Neural crest cell (in vitro differentiated cells): ENCODE measurements around the gene ARRDC1. TPM values are rescaled to one million over a fixed set of nuclear protein-coding genes. Genes with fewer than 3 reads are reported as not detected.

Experiments used
- DNase-seq: peaks from one replicate; pipeline ENCODE4 v3.0.0; 2021; ENCODE audit warnings: low read depth, mixed read lengths, low spot score
- H3K27ac Mint-ChIP-seq: one replicate; pipeline ENCODE4 v1.8.0; 2021; ENCODE audit warnings: mild to moderate bottlenecking, mixed read lengths; ENCODE audit not compliant: unreplicated experiment
- H3K27me3 Mint-ChIP-seq: 2 replicates; pipeline ENCODE4 v1.8.0; 2021; ENCODE audit warnings: low read depth, mild to moderate bottlenecking, mixed read lengths
- H3K36me3 Mint-ChIP-seq: 2 replicates; pipeline ENCODE4 v1.8.0; 2021; ENCODE audit warnings: low read depth, mild to moderate bottlenecking, mixed read lengths
- H3K4me1 Mint-ChIP-seq: 2 replicates; pipeline ENCODE4 v1.8.0; 2021; ENCODE audit warnings: mixed read lengths
- H3K4me3 Mint-ChIP-seq: one replicate; pipeline ENCODE4 v1.8.0; 2021; ENCODE audit warnings: mild to moderate bottlenecking, mixed read lengths
- H3K9me3 Mint-ChIP-seq: 2 replicates; pipeline ENCODE4 v1.8.0; 2021; ENCODE audit warnings: mixed read lengths
- CTCF ChIP-seq: fragments of 200-600 bp; sonication (generic); conservative IDR thresholded peaks from 2 replicates; pipeline ENCODE4 v1.5.0; 2021; ENCODE audit warnings: antibody characterized with exemption, mild to moderate bottlenecking
- total RNA-seq: library from RNA; stranded (reverse); gene quantifications from 2 replicates; pipeline ENCODE4 v1.2.1, GENCODE V29; 2021

ARRDC1 gene
- total RNA-seq, 1 donor from 2014 or later = 18.1 TPM

- Mint-ChIP-seq H3K27ac (no peak overlapping the region), H3K36me3 (peaks cover 11% of the 10 kb centered on the region), H3K9me3 (no peaks in the 10 kb centered on the region), H3K27me3 (no peaks in the 10 kb centered on the region), H3K4me3 (no peak overlapping the region), H3K4me1 (peaks cover 11% of the 10 kb centered on the region)
- DNase-seq = no peak
- TF ChIP-seq CTCF = no peak
Measured at GRCh38 chr9:137643921-137644320, 38.4 kb downstream of the ARRDC1 start.

GRCh38 chr9:137645211-137645610 lies 39.7 kb downstream of the ARRDC1 start:
- TF ChIP-seq CTCF = no peak
- Mint-ChIP-seq H3K27ac (peak overlapping the region; percentile 12), H3K27me3 (no peaks in the 10 kb centered on the region), H3K9me3 (no peaks in the 10 kb centered on the region), H3K36me3 (peaks cover 12% of the 10 kb centered on the region), H3K4me1 (peaks cover 11% of the 10 kb centered on the region), H3K4me3 (no peak overlapping the region)
- no peak for DNase-seq

GRCh38 chr9:137646341-137646740 lies 40.9 kb downstream of the ARRDC1 start:
- H3K4me1 Mint-ChIP-seq = peaks cover 11% of the 10 kb centered on the region
- no peak overlapping the region for H3K27ac Mint-ChIP-seq
- H3K27me3 Mint-ChIP-seq = no peaks in the 10 kb centered on the region
- peaks cover 11% of the 10 kb centered on the region for H3K36me3 Mint-ChIP-seq
- TF ChIP-seq CTCF = no peak
- H3K4me3 Mint-ChIP-seq = no peak overlapping the region
- no peak for DNase-seq
- no peaks in the 10 kb centered on the region for H3K9me3 Mint-ChIP-seq

- Mint-ChIP-seq H3K27ac (no peak overlapping the region), H3K36me3 (peaks cover 9% of the 10 kb centered on the region), H3K4me1 (peaks cover 11% of the 10 kb centered on the region), H3K4me3 (no peak overlapping the region), H3K9me3 (no peaks in the 10 kb centered on the region), H3K27me3 (no peaks in the 10 kb centered on the region)
- DNase-seq = no peak
- TF ChIP-seq CTCF = no peak
Measured at GRCh38 chr9:137647096-137647714, 41.7 kb downstream of the ARRDC1 start.

GRCh38 chr9:137648396-137648795 lies 42.9 kb downstream of the ARRDC1 start:
- Mint-ChIP-seq H3K27ac (no peak overlapping the region), H3K4me1 (peaks cover 11% of the 10 kb centered on the region), H3K36me3 (peaks cover 8% of the 10 kb centered on the region), H3K27me3 (no peaks in the 10 kb centered on the region), H3K9me3 (no peaks in the 10 kb centered on the region), H3K4me3 (no peak overlapping the region)
- DNase-seq = no peak
- no peak for TF ChIP-seq CTCF
